Ishikawa (cell line): ENCODE data around the gene PTH2.

Experiments
- NFIC ChIP-seq: IDR thresholded peaks from 2 replicates; pipeline ENCODE4 v1.6.1; 2012
- REST ChIP-seq: IDR thresholded peaks from 2 replicates; pipeline ENCODE4 v1.6.1; 2012; ENCODE audit warnings: low read depth, mild to moderate bottlenecking

GRCh38 chr19:49380391-49380790 lies 42.9 kb downstream of the PTH2 start:
- TF ChIP-seq REST (no peak), NFIC (no peak)
